GM10248 (cell line): Measurements from ENCODE around the gene DTNA.
"Not testable (repeated sequence)": the region's sequence is repeated elsewhere in the genome, so short reads cannot be mapped to it uniquely, and the experiment has no call there.

ENCODE experiments used
- CTCF ChIA-PET: fragments of 300-600 bp; sonication (Branson Sonifier 250); formaldehyde crosslinking; extraction: SDS; loops from one replicate; lab custom pipeline; 2021; ENCODE audit warnings: antibody characterized with exemption; lab: Yijun Ruan, JAX
- POLR2A ChIA-PET: fragments of 350-650 bp; sonication (Branson Sonifier 250); formaldehyde crosslinking; extraction: SDS; loops from one replicate; lab custom pipeline; 2020; ENCODE audit warnings: antibody characterized with exemption; lab: Yijun Ruan, JAX
- DNase-seq: peaks from one replicate; pipeline ENCODE4 v3.0.0; 2012; ENCODE audit errors: extremely low spot score
- CTCF ChIP-seq: IDR thresholded peaks from 2 replicates; pipeline ENCODE4 v1.5.1; 2012; ENCODE audit warnings: mild to moderate bottlenecking, low read depth; ENCODE audit errors: extremely low read depth, missing control alignments, control extremely low read depth

The DTNA gene

GRCh38 chr18:34730774-34731173 is 20.7 kb downstream of the DTNA start:
- DNase-seq = no peak
- ChIA-PET POLR2A (no interaction called here), CTCF (interaction anchor here (1.4 to 1.9 kb wide), 2 partner anchors 8 to 10 kb away, joined by 6 to 11 read pairs; no protein-coding TSS in a partner anchor)
- no peak for TF ChIP-seq CTCF

- POLR2A ChIA-PET = no interaction called here
- CTCF ChIA-PET = no interaction called here
- no peak for TF ChIP-seq CTCF
- DNase-seq = no peak
Measured at GRCh38 chr18:34734056-34734455, 24.0 kb downstream of the DTNA start.

GRCh38 chr18:34734526-34734925 is 24.4 kb downstream of the DTNA start:
- DNase-seq, POLR2A ChIA-PET, CTCF ChIA-PET: not testable (repeated sequence)

- ChIA-PET CTCF (interaction anchor here (1.1 to 2.0 kb wide), 2 partner anchors 8 to 17 kb away, joined by 3 to 6 read pairs; no protein-coding TSS in a partner anchor), POLR2A (no interaction called here)
- TF ChIP-seq CTCF = no peak
- no peak for DNase-seq
Measured at GRCh38 chr18:34738175-34738894, 28.2 kb downstream of the DTNA start.

GRCh38 chr18:34740101-34740500 is 30.0 kb downstream of the DTNA start:
- DNase-seq = no peak
- ChIA-PET POLR2A (no interaction called here), CTCF (interaction anchor here (2.0 kb wide), 1 partner anchor 10 kb away, joined by 6 read pairs; no protein-coding TSS in a partner anchor)
- TF ChIP-seq CTCF = no peak

GRCh38 chr18:34740724-34741123 is 30.6 kb downstream of the DTNA start:
- POLR2A ChIA-PET = no interaction called here
- CTCF ChIA-PET = no interaction called here
- TF ChIP-seq CTCF = no peak
- DNase-seq = no peak

- no peak for DNase-seq
- no peak for TF ChIP-seq CTCF
- ChIA-PET POLR2A (no interaction called here), CTCF (no interaction called here)
Measured at GRCh38 chr18:34741401-34741800, 31.3 kb downstream of the DTNA start.
